ENCODE data around the gene AKR1B15. TPM values are rescaled to one million over a fixed set of nuclear protein-coding genes. Genes with fewer than 3 reads are reported as not detected.

Gene AKR1B15
- total and polyA plus RNA-seq, 2 of the 4 experiments (the other 2 are of a cell fraction), result not detected

DNA sequence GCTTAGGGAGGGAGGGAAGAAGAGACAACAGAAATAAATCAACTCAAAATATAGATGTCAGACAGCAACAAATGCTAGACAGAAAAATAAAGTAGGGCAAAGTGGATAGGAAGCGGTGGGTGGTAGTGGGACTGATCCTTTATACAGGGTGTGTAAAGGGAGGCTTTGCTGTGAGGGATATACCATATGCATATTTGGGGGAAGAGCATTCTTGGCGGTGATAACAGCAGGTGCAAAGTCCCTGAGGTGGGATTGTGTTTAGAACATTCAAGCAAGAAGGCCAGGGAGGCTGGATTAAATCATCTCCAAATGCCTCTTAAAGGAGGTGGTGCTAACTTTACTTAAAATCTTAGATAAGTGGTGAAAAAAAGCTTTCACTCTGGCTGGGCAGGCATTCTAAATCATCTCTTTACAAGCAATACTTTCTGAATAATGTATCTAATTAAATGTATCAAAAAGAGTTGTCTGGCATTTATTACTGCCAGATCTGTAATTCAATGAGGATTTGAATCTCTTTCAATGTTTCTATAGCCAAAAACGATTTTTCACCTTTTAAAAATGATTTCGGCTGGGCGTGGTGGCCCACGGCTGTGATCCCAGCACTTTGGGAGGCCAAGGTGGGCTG, 9.4 kb upstream of the AKR1B15 start:
- TF ChIP-seq RFX5 (IDR thresholded peaks at IDR 0.05; ENCODE audit: low read depth, low read length) (no peak), NFE2L2 (IDR thresholded peaks at IDR 0.05; ENCODE audit: low read depth, low read length) (no peak), BHLHE40 (IDR thresholded peaks at IDR 0.05; ENCODE audit: low read depth, low read length) (no peak), POLR2A (IDR thresholded peaks at IDR 0.05; ENCODE audit: low read depth, low read length) (no peak), MAZ (IDR thresholded peaks at IDR 0.05; ENCODE audit: borderline replicate concordance, low read depth, low read length) (no peak), RAD21 (IDR thresholded peaks at IDR 0.05; ENCODE audit: low read length) (no peak), CEBPB (IDR thresholded peaks at IDR 0.05; ENCODE audit: low read depth, low read length) (no peak), SMC3 (IDR thresholded peaks at IDR 0.05; ENCODE audit: low read depth, low read length) (no peak), RCOR1 (IDR thresholded peaks at IDR 0.05; ENCODE audit: insufficient replicate concordance, low read length) (no peak), MXI1 (IDR thresholded peaks at IDR 0.05; ENCODE audit: borderline replicate concordance, low read depth, low read length) (no peak), CHD1 (IDR thresholded peaks at IDR 0.05; ENCODE audit: low read depth, low read length) (no peak), FOS (IDR thresholded peaks at IDR 0.05; ENCODE audit: low read depth, low read length) (no peak), MAFK (IDR thresholded peaks at IDR 0.05; ENCODE audit: low read depth, low read length) (no peak)
- TF ChIP-seq, protein P1, sequence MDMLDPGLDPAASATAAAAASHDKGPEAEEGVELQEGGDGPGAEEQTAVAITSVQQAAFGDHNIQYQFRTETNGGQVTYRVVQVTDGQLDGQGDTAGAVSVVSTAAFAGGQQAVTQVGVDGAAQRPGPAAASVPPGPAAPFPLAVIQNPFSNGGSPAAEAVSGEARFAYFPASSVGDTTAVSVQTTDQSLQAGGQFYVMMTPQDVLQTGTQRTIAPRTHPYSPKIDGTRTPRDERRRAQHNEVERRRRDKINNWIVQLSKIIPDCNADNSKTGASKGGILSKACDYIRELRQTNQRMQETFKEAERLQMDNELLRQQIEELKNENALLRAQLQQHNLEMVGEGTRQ (IDR thresholded peaks at IDR 0.05; ENCODE audit: low read depth, low read length), result no peak
- TF ChIP-seq, protein P2, sequence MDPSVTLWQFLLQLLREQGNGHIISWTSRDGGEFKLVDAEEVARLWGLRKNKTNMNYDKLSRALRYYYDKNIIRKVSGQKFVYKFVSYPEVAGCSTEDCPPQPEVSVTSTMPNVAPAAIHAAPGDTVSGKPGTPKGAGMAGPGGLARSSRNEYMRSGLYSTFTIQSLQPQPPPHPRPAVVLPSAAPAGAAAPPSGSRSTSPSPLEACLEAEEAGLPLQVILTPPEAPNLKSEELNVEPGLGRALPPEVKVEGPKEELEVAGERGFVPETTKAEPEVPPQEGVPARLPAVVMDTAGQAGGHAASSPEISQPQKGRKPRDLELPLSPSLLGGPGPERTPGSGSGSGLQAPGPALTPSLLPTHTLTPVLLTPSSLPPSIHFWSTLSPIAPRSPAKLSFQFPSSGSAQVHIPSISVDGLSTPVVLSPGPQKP (IDR thresholded peaks at IDR 0.05; ENCODE audit: borderline replicate concordance, low read depth, low read length), result no peak
- TF ChIP-seq, protein P3, sequence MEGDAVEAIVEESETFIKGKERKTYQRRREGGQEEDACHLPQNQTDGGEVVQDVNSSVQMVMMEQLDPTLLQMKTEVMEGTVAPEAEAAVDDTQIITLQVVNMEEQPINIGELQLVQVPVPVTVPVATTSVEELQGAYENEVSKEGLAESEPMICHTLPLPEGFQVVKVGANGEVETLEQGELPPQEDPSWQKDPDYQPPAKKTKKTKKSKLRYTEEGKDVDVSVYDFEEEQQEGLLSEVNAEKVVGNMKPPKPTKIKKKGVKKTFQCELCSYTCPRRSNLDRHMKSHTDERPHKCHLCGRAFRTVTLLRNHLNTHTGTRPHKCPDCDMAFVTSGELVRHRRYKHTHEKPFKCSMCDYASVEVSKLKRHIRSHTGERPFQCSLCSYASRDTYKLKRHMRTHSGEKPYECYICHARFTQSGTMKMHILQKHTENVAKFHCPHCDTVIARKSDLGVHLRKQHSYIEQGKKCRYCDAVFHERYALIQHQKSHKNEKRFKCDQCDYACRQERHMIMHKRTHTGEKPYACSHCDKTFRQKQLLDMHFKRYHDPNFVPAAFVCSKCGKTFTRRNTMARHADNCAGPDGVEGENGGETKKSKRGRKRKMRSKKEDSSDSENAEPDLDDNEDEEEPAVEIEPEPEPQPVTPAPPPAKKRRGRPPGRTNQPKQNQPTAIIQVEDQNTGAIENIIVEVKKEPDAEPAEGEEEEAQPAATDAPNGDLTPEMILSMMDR (conservative IDR thresholded peaks at IDR 0.05; ENCODE audit: low read depth, low read length), result no peak
- no peak overlapping the region for H2BK20ac ChIP-seq (ENCODE audit: low read depth, low read length)
- no peak overlapping the region for H3K4me3 ChIP-seq (ENCODE audit: insufficient read depth, low read depth, low read length)
- H3K9ac ChIP-seq (ENCODE audit: low read depth, low read length), result no peak overlapping the region
- no peaks in the 10 kb centered on the region for H3K9me1 ChIP-seq (ENCODE audit: insufficient read depth, low read length)
- H3K4me2 ChIP-seq (ENCODE audit: low read depth, low read length), result no peak overlapping the region
- BruUV-seq (replicated peaks), result no TSS peak
- H4K20me1 ChIP-seq (ENCODE audit: insufficient read depth, low read length), result no peaks in the 10 kb centered on the region
- dilution Hi-C loops (cut with HindIII; ENCODE audit: low sequenced_read_pairs, unreplicated experiment), result no loop called here
- H2AK9ac ChIP-seq (replicated peaks; ENCODE audit: low read depth, low read length, poor library complexity), result no peak overlapping the region
- no peaks in the 10 kb centered on the region for H3K9me3 ChIP-seq (ENCODE audit: control insufficient read depth, insufficient read depth, low read length)
- no peaks in the 10 kb centered on the region for H3K4me1 ChIP-seq (ENCODE audit: control insufficient read depth, insufficient read depth, low read length)
- no peaks in the 10 kb centered on the region for H3K79me1 ChIP-seq (ENCODE audit: low read depth in 1 of 2, low read length in 2 of 2)
- ChIA-PET CTCF (interaction anchor here (1.2 kb wide), 1 partner anchor 8 kb away, joined by 5 read pairs; no protein-coding TSS in a partner anchor), POLR2A (ENCODE audit: unreplicated experiment) (no interaction called here)
- DNase-seq, result no peak
- no peak overlapping the region for H2BK120ac ChIP-seq (ENCODE audit: low read depth, low read length)
- no peak overlapping the region for H2AK5ac ChIP-seq (ENCODE audit: low read depth, low read length)
- no peak overlapping the region for H3K56ac ChIP-seq (ENCODE audit: extremely low read depth, insufficient read depth, low read length)
- intact Hi-C loops (cut with micrococcal nuclease), result no loop called here
- no peak overlapping the region for H3K4ac ChIP-seq (ENCODE audit: low read depth, low read length)
- no peaks in the 10 kb centered on the region for H3K36me3 ChIP-seq (ENCODE audit: control insufficient read depth, insufficient read depth, low read length)
- H3K27ac ChIP-seq (ENCODE audit: insufficient read depth, low read length), result no peak overlapping the region
- H2BK15ac ChIP-seq (ENCODE audit: low read depth, low read length), result no peak overlapping the region
- no peak overlapping the region for H3K23ac ChIP-seq (ENCODE audit: low read depth, low read length)
- no peak overlapping the region for H4K5ac ChIP-seq (ENCODE audit: low read depth, low read length)
- in situ Hi-C loops (cut with MboI; ENCODE audit: low sequenced_read_pairs), result no loop called here
- no peak overlapping the region for H2BK5ac ChIP-seq (ENCODE audit: low read depth, low read length, poor library complexity, severe bottlenecking)
- H3K27me3 ChIP-seq (ENCODE audit: control insufficient read depth, insufficient read depth, low read length), result peaks cover 31% of the 10 kb centered on the region
- H4K8ac ChIP-seq (ENCODE audit: low read depth in 2 of 2, low read length in 2 of 2), result no peak overlapping the region
- no peak overlapping the region for H3K18ac ChIP-seq (ENCODE audit: low read depth, low read length)
- WGBS, 2 experiments (ENCODE audit: extremely low coverage in 2 of 2, insufficient read length in 1 of 2), result 67% methylated on average over 1 of the region's 6 CpGs; no CpG with 5 or more reads in 1 of the 2 experiments
- ATAC-seq (ENCODE audit: low read depth), result no peak
- no peak overlapping the region for H4K91ac ChIP-seq (ENCODE audit: insufficient read depth, low read depth, low read length)
- H3K14ac ChIP-seq (replicated peaks; ENCODE audit: low read depth, low read length), result no peak overlapping the region
- no peak overlapping the region for H2AFZ ChIP-seq (replicated peaks; ENCODE audit: low read length, poor library complexity)
